HG03066 (cell line): ENCODE data around the gene PTK7.

Experiments
- ATAC-seq: cut with Tn5 transposase; IDR thresholded peaks from one replicate; pipeline ENCODE4 v1.9.1; 2021; ENCODE audit warnings: low read depth; ENCODE audit not compliant: unreplicated experiment

Gene PTK7

DNA sequence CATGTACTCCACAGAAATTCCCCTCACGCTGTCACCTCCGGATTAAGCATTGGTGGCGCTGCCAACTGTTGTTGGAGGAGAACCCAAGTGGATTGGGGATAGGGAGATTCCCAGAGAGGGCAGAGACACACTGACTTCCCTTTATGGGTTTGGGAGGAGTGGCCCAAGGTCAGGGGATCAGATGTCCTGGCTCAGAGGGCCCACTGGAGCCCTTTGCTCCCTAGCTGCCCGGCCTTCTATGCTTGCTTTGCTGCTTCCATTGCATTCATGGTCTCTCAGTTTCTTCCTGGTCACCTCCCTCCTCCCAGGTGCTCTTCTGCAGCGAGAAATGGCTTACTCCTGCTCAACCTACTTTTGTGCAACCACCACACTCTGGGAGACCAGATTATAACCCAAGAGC is 120.2 kb downstream of the PTK7 start:
- no peak for ATAC-seq

GRCh38 chr6:43199912-43200311 is 123.8 kb downstream of the PTK7 start:
- ATAC-seq: no peak

GRCh38 chr6:43200541-43200940 is 124.4 kb downstream of the PTK7 start:
- ATAC-seq: no peak

GRCh38 chr6:43202451-43202850 is 126.3 kb downstream of the PTK7 start:
- no peak for ATAC-seq

DNA sequence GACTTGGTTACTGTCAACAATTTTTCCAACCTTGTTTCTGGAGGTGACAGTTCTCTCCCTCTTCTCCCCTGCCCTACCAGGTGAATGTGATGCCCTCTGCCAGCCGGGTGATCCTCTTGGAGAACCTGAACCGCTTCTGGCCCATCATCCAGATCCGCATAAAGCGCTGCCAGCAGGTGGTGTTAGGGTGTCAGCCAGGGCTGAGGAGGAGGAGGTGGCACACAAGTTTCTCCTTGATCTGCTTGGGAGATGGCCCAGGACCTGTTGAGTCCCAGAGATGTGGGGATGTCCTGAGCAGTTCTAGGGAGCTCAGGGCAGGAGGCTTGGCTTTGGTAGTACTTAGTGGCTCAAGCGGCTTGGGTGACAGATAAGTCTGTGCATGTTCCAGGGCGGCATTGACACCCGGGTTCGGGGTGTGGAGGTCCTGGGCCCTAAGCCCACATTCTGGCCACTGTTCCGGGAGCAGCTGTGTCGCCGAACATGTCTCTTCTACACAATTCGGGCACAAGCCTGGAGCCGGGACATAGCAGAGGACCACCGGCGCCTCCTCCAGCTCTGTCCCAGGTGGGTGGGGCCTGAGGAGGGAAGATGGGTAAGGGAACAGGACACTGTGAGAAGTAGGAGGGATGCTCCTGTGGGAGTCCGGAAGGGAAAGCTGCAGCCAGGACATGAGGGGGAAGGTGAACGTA is 127.1 kb downstream of the PTK7 start:
- ATAC-seq: no peak

DNA sequence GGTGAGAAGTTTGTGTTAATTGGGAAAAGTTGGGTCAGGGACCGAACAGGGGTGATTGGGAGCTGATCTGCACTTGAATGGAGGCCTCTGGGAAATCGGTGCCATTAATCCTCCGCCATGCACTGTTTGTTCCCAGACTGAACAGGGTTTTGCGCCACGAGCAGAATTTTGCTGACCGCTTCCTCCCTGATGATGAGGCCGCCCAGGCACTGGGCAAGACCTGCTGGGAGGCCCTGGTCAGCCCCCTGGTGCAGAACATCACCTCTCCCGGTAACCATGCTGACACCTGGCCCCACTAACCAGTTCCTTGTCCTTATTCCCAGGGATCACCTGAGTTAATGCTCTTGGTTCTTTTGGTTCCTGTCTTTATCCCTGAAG is 127.6 kb downstream of the PTK7 start:
- ATAC-seq: no peak

- no peak for ATAC-seq
Measured at GRCh38 chr6:43204271-43205105, 128.4 kb downstream of the PTK7 start.

GRCh38 chr6:43205849-43206248 is 129.7 kb downstream of the PTK7 start:
- no peak for ATAC-seq

DNA sequence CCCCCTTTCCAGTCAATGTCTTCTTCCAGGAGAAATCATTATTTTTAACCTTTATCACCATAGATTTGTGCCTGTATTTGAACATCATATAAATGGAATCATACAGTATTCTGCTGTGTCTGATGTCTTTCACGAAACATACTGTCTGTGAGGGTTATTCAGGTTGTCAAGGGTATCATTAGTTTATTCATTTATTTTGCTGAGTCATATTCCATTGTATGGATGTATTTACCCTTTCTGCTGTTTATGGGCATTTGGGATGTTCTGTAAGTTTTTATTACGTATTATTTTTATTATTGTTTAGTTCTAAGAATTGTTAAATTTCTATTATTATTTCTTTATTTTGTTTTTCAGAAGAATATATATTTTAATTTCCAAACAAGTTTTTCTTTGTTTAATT is 131.2 kb downstream of the PTK7 start:
- no peak for ATAC-seq
